ENCODE results near the gene COL4A2.

The COL4A2 gene

GRCh38 chr13:110337247-110337646 is 30.2 kb downstream of the COL4A2 start:
- H3K36me3 ChIP-seq = no peaks in the 10 kb centered on the region
- H3K4me1 ChIP-seq (ENCODE audit: control insufficient read depth in 1 of 2, insufficient read depth in 1 of 2, low read depth in 1 of 2, low read length in 1 of 2) = no peaks in the 10 kb centered on the region
- no peaks in the 10 kb centered on the region for H3K9me3 ChIP-seq
- no peak for TF ChIP-seq CTCF (IDR thresholded peaks at IDR 0.05)
- H3K27me3 ChIP-seq = peaks cover 57% of the 10 kb centered on the region
- H3K27ac ChIP-seq = no peak overlapping the region
- no peak overlapping the region for H3K4me3 ChIP-seq (ENCODE audit: low read depth in 1 of 2, low read length in 1 of 2)

GRCh38 chr13:110338441-110339101 is 31.5 kb downstream of the COL4A2 start:
- no peak overlapping the region for H3K27ac ChIP-seq
- TF ChIP-seq CTCF (IDR thresholded peaks at IDR 0.05) = no peak
- H3K4me3 ChIP-seq (ENCODE audit: low read depth in 1 of 2, low read length in 1 of 2) = no peak overlapping the region
- H3K36me3 ChIP-seq = no peaks in the 10 kb centered on the region
- H3K27me3 ChIP-seq = peaks cover 61% of the 10 kb centered on the region
- no peaks in the 10 kb centered on the region for H3K9me3 ChIP-seq
- H3K4me1 ChIP-seq (ENCODE audit: control insufficient read depth in 1 of 2, insufficient read depth in 1 of 2, low read depth in 1 of 2, low read length in 1 of 2) = no peaks in the 10 kb centered on the region

GRCh38 chr13:110339263-110339662 is 32.2 kb downstream of the COL4A2 start:
- no peak for TF ChIP-seq CTCF (IDR thresholded peaks at IDR 0.05)
- no peaks in the 10 kb centered on the region for H3K4me1 ChIP-seq (ENCODE audit: control insufficient read depth in 1 of 2, insufficient read depth in 1 of 2, low read depth in 1 of 2, low read length in 1 of 2)
- H3K27me3 ChIP-seq = peaks cover 68% of the 10 kb centered on the region

GRCh38 chr13:110339975-110340550 is 33.0 kb downstream of the COL4A2 start:
- H3K36me3 ChIP-seq = no peaks in the 10 kb centered on the region
- TF ChIP-seq CTCF (IDR thresholded peaks at IDR 0.05) = no peak
- no peaks in the 10 kb centered on the region for H3K4me1 ChIP-seq (ENCODE audit: control insufficient read depth in 1 of 2, insufficient read depth in 1 of 2, low read depth in 1 of 2, low read length in 1 of 2)
- no peaks in the 10 kb centered on the region for H3K9me3 ChIP-seq
- peaks cover 73% of the 10 kb centered on the region for H3K27me3 ChIP-seq
- no peak overlapping the region for H3K27ac ChIP-seq
- H3K4me3 ChIP-seq (ENCODE audit: low read depth in 1 of 2, low read length in 1 of 2) = no peak overlapping the region

More at GRCh38 chr13:110339263-110339662, 32.2 kb downstream of the COL4A2 start:
- no peak overlapping the region for H3K27ac ChIP-seq
- no peaks in the 10 kb centered on the region for H3K36me3 ChIP-seq
- H3K4me3 ChIP-seq (ENCODE audit: low read depth in 1 of 2, low read length in 1 of 2) = no peak overlapping the region
- H3K9me3 ChIP-seq = no peaks in the 10 kb centered on the region

- TF ChIP-seq CTCF (IDR thresholded peaks at IDR 0.05) = no peak
- no peak overlapping the region for H3K27ac ChIP-seq
- H3K4me3 ChIP-seq (ENCODE audit: low read depth in 1 of 2, low read length in 1 of 2) = no peak overlapping the region
- peaks cover 73% of the 10 kb centered on the region for H3K27me3 ChIP-seq
- no peaks in the 10 kb centered on the region for H3K9me3 ChIP-seq
- no peaks in the 10 kb centered on the region for H3K4me1 ChIP-seq (ENCODE audit: control insufficient read depth in 1 of 2, insufficient read depth in 1 of 2, low read depth in 1 of 2, low read length in 1 of 2)
- H3K36me3 ChIP-seq = no peaks in the 10 kb centered on the region
Observed at GRCh38 chr13:110340812-110341444, 33.8 kb downstream of the COL4A2 start.

Measured in neutrophil (primary cell).